GM19452 (cell line): ENCODE measurements around the gene CABP7.

Experiments
- ATAC-seq: cut with Tn5 transposase; IDR thresholded peaks from one replicate; pipeline ENCODE4 v1.9.1; 2021; ENCODE audit not compliant: unreplicated experiment

CABP7 gene

GRCh38 chr22:29702000-29702930 is 17.5 kb upstream of the CABP7 start:
- ATAC-seq: no peak

GRCh38 chr22:29702931-29703501 is 16.8 kb upstream of the CABP7 start:
- no peak for ATAC-seq

DNA sequence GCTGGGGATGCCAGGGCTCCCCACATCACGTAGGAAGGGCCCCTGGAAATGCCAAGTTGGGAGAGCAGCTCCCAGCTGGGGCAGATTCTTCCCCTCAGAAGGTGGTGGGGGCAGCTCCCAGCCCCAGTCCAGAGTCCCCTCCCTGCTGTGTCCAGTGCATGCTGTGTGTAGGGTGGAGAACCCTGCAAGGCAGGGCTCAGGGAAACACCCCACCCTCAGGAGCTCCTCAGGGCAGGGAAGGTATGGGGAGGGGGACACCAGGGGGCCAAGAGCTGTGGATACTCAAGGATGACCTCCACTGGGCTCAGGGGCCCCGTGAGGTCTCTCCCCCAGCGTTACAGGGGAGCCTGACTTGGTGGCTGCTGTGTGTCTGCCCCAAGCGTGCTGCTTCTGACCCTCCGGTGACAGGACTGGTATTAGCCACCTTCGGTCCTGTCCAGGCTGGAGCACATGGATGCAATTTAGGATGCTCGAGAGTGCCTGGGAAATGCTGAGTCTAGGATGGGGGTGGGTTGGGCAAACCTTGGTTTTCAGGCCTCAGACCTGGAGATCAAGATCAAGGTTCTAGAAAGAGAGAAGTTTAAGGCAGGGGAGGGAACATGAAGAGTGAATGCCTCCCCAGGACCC is 16.1 kb upstream of the CABP7 start:
- ATAC-seq: no peak

DNA sequence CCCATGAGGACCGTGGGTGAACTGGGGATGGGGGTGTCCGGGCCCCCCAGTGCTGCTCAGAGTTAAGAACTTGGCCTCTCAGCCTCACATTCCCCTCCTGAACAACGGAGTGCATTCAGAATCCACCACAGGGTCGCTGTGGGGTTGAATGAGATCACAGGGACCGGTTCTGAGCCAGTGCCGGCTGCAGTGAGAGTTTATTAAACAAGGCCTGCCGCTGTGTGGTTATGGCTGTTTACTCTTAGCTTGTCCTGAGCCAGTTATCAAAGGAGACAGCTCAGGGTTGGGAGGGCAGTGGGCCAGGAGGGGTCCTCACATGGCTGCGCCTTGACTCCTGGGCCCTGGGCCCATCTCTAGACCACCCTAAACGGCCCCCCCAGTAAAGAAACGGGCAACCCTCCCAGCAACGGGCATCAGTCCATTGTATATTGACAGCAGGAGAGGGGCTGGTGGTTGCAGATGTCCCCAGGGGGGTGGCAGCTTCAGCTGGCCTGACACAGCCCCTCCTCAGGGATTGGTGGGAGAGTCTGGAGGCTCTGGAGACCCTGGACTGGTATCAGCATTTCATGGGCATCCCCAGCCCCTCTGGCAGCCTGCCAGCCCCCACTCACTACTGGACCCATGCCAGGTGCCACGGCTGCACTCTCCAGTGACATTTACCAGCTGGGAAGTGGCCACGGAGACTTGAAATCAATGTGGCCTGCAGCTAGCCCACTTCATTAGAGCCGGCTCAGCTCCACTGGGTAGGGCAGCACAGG is 15.1 kb upstream of the CABP7 start:
- no peak for ATAC-seq

- no peak for ATAC-seq
Measured at GRCh38 chr22:29705651-29706050, 14.2 kb upstream of the CABP7 start.

GRCh38 chr22:29706486-29706885 is 13.3 kb upstream of the CABP7 start:
- ATAC-seq: no peak

DNA sequence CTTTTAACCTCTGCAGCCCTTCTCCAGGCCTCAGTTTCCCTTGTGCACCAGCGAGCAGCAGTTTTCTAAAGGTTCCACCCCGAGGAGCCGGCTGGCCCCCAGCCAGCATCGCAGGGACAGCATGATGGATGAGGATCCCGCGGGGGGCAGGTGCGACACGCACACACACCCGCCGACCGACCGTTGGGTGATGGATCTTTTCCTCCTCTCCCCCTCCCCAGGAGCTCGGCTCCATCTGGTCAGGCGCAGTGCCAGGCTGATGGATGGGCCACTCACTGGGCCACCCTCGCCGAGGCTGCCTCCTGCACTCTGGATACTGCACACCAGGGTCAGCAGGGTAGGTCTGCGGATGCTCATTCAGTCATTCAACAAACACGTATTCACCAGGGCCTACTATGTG is 12.8 kb upstream of the CABP7 start:
- ATAC-seq: no peak

DNA sequence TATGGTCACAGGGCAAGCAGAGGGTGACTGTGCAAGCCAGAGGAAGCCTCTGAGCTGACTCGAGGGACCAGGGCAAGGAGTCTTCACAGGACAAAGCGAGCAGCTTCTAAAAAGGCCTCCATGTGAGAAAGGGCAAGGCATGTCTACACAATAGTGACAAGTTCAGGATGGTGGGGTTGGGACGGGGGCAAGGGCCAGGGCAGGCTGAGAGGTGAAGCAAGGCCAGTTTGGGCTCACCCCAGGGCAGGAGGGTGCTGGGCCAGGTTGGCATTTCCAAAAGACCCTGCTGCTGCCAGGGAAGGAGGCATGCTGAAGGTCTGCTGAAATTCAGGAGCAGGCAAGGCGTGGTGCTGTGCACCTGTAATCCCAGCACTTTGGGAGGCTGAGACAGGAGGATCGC is 12.3 kb upstream of the CABP7 start:
- no peak for ATAC-seq

GRCh38 chr22:29710193-29710592 is 9.6 kb upstream of the CABP7 start:
- ATAC-seq: no peak

DNA sequence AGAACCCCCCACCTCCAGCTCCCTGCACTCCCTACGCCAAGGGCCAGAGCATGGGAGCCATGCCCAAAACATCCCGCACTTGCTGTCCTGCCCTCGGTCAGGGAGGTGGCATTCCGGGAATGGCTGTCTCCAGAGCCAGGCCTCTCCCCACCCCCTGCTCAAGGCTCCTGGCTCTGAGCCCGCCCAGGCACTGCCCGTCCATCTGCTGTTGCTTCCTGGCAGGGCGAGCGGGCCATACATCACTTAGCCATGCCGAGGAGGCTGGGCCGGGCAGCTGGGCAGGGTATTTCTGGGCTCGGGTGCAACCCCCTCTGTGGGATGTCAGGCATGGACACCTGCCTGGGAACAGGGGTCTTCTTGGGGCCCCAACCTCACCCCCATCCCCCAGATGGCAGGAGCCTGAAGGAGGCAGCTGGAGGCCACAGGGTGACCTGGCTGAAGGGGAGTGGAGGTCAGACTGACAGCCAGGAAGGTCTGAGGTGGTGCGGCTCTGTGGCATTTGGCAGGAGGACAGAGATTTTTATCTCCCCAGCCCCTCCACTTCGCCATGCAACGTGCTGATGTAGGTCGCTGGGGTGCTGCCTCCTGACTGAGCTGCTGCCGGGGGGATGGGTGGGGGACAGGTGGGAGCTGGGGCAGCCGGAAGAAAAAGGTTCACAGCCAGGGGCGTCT is 8.7 kb upstream of the CABP7 start:
- no peak for ATAC-seq

- no peak for ATAC-seq
Measured at GRCh38 chr22:29712119-29712518, 7.7 kb upstream of the CABP7 start.

DNA sequence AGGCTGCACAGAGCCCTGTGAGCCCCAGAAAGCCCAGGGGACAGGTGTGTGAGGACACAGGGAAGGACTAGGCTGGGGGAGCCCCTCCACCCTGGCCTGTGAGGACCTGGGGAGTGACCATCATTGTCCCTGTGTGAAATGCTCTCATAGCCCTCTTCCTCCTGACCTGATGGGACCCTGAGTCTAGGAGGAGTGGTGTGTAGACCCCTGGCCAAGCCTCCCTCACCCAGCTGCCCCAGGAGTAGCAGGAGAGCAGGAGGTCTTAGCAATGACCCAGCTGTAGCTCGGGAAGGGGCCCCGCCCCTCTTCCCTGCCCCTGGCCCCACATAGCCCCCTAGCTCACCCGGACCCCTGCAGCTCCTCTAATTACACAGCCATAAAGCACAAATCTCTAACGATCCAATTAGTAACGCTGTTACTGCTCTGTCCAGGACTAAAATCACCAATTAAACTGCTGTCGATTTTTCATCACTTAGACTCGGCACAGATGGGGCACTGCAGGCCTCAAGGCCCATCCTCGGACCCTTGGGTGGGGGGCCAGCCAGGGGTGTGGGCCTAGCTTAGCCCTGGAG is 6.6 kb upstream of the CABP7 start:
- ATAC-seq: no peak

DNA sequence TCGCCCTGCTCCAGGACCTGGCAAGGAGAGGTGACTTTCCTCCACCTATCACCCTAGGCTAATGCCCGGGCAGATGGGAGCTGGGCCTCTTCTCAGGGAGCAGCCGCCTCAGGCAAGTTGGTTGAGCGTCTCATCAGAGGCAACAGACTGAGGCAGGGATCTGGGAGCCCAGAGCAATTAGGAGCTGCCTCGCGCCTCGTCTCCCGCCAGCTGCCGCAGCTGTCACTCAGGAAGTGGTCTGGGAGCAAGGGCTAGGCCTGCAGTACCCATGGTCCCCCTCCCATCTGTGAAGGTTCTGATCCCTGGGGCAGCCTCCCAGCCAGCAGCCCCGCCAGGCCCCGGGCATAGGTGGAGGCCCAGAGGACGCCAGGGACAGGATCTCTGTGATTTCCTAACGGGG is 4.6 kb upstream of the CABP7 start:
- ATAC-seq: no peak

DNA sequence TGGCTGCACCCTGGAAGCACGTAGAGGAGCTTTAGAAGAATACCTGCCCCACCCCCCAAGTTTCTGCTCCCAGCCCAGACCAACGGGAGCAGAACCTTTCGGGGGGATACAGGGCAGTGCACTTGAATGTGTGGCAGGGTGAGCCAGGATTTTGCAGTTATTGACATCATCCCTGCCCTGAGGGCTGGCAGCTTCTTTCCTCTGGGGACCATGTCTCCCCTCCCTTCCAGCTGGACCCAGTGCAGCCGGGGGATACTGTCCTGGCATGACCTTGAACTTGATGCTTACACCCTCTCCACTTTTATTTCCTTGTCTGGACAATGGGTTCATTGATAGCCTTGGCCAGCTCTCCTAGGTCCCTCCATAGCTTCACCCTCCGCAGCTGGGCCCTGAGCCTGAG is 4.1 kb upstream of the CABP7 start:
- no peak for ATAC-seq

GRCh38 chr22:29716814-29717545 is 2.8 kb upstream of the CABP7 start:
- no peak for ATAC-seq

DNA sequence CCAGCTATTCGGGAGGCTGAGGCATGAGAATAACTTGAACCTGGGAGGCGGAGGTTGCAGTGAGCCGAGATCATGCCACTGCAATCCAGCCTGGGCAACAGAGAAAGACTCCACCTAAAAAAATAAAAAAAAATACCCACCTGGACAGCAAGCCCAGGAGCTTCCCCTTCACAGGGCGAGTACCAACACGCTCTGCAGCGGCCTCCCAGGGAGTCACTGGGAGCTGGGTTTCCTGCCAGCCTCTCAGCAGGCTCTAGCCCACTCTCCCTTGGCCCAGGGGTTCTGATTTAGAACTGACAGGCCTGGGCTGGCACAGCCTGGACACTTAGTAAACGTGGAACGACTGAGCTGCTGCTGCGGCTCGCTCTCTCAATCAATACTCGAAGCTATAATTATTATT is 2.0 kb upstream of the CABP7 start:
- ATAC-seq: no peak

GRCh38 chr22:29718949-29719898 is 579 bp upstream of the CABP7 start:
- no peak for ATAC-seq

GRCh38 chr22:29720811-29721323 is 1.1 kb downstream of the CABP7 start:
- no peak for ATAC-seq

DNA sequence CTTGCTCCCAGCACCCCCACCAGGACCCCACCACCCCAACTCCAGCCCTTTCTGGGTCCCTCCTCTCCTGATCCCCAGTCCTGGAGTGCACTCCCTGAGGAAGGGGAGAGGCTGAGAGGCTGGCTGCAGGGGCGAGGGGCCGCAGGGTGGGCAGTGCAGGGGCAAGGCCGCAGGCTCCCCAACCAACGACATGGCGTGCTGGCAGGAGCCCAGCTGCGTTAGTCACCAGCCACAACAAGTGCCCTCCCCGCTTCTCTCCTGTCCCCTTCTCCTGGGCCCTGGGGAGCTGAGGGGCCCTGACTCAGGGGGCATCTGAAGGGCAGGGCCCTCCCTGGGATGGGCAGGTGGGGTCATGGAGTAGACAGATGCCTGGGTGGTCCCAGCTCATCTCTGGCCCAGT is 2.3 kb downstream of the CABP7 start:
- ATAC-seq: no peak
